DND-41 (cell line): ENCODE results near the gene OR56A4.

ENCODE experiments used
- ATAC-seq: fragments of 200-7000 bp; cut with Tn5 transposase; 3 replicates; pipeline ENCODE4 v1.9.1; 2021; ENCODE audit warnings: low read depth; ENCODE audit not compliant: insufficient read depth
- DNase-seq: peaks from one replicate; pipeline ENCODE4 v3.0.0-alpha.2; 2020
- H2AFZ ChIP-seq: 2 replicates; pipeline ENCODE4 v1.6.0; 2012; ENCODE audit warnings: low read depth, low read length
- H3K27ac ChIP-seq: 2 replicates; pipeline ENCODE4 v1.5.1; 2012; ENCODE audit warnings: low read length, inconsistent platforms
- H3K27me3 ChIP-seq: fragments of 200-600 bp; sonication (generic); 2 replicates; pipeline ENCODE4 v1.6.0; 2012; ENCODE audit warnings: low read length, mild to moderate bottlenecking, inconsistent platforms; ENCODE audit not compliant: insufficient read depth, poor library complexity
- H3K36me3 ChIP-seq: 2 replicates; pipeline ENCODE4 v1.5.1; 2012; ENCODE audit warnings: low read length, inconsistent platforms; ENCODE audit not compliant: insufficient read depth
- H3K4me1 ChIP-seq: 2 replicates; pipeline ENCODE4 v1.5.1; 2012; ENCODE audit warnings: mild to moderate bottlenecking, low read length; ENCODE audit not compliant: insufficient read depth
- H3K4me2 ChIP-seq: 2 replicates; pipeline ENCODE4 v1.6.0; 2012; ENCODE audit warnings: mild to moderate bottlenecking, moderate library complexity, low read length, inconsistent platforms; ENCODE audit not compliant: insufficient read depth
- H3K4me3 ChIP-seq, 2 experiments: fragments of 200-600 bp in 1 of 2; shearing (Covaris generic) in 1 of 2; 2 replicates each; pipeline ENCODE4 v1.5.1; 2012 to 2016; ENCODE audit warnings: inconsistent platforms in 2 of 2, low read length in 2 of 2, mild to moderate bottlenecking in 2 of 2, low read depth in 1 of 2, moderate library complexity in 1 of 2
- H3K79me2 ChIP-seq: 2 replicates; pipeline ENCODE4 v1.6.0; 2012; ENCODE audit warnings: low read length, inconsistent platforms; ENCODE audit not compliant: insufficient read depth
- H3K9ac ChIP-seq: 2 replicates; pipeline ENCODE4 v1.6.0; 2012; ENCODE audit warnings: low read depth, mild to moderate bottlenecking, inconsistent platforms, low read length, moderate library complexity
- H3K9me3 ChIP-seq: 2 replicates; pipeline ENCODE4 v1.5.1; 2012; ENCODE audit warnings: low read length, moderate library complexity, mild to moderate bottlenecking, inconsistent platforms; ENCODE audit not compliant: insufficient read depth, severe bottlenecking
- H4K20me1 ChIP-seq: 2 replicates; pipeline ENCODE4 v1.6.0; 2012; ENCODE audit warnings: low read length; ENCODE audit not compliant: insufficient read depth
- CTCF ChIP-seq: IDR thresholded peaks from 2 replicates; pipeline ENCODE4 v1.5.1; 2012; ENCODE audit warnings: borderline replicate concordance, low read length, moderate library complexity, mild to moderate bottlenecking; ENCODE audit not compliant: poor library complexity, severe bottlenecking; ENCODE audit errors: extremely low read depth
- EZH2 ChIP-seq: IDR thresholded peaks from 3 replicates; pipeline ENCODE4 v1.6.1; 2012; ENCODE audit warnings: borderline replicate concordance, low read depth, mild to moderate bottlenecking, moderate library complexity, low read length, inconsistent platforms; ENCODE audit not compliant: severe bottlenecking

OR56A4 gene

GRCh38 chr11:5994791-5995190 lies 12.0 kb downstream of the OR56A4 start:
- ATAC-seq (no peak), DNase-seq (no peak)
- no peak overlapping the region for H2AFZ ChIP-seq
- H3K9ac ChIP-seq: no peak overlapping the region
- no peaks in the 10 kb centered on the region for H3K4me1 ChIP-seq
- no peak overlapping the region for H3K27ac ChIP-seq
- H3K36me3 ChIP-seq: no peaks in the 10 kb centered on the region
- H3K4me3 ChIP-seq: no peak overlapping the region
- peaks cover 8% of the 10 kb centered on the region for H3K27me3 ChIP-seq
- H3K9me3 ChIP-seq: no peaks in the 10 kb centered on the region
- no peak overlapping the region for H3K4me2 ChIP-seq
- TF ChIP-seq EZH2: no peak
- no peaks in the 10 kb centered on the region for H3K79me2 ChIP-seq
- no peaks in the 10 kb centered on the region for H4K20me1 ChIP-seq

GRCh38 chr11:5992604-5993251 lies 14.0 kb downstream of the OR56A4 start:
- Histone ChIP-seq H3K4me3 (no peak overlapping the region), H3K27ac (no peak overlapping the region), H4K20me1 (no peaks in the 10 kb centered on the region), H3K9ac (no peak overlapping the region), H3K4me2 (no peak overlapping the region), H3K9me3 (no peaks in the 10 kb centered on the region), H3K36me3 (no peaks in the 10 kb centered on the region), H3K79me2 (no peaks in the 10 kb centered on the region), H3K4me1 (no peaks in the 10 kb centered on the region), H2AFZ (no peak overlapping the region), H3K27me3 (peaks cover 8% of the 10 kb centered on the region)
- TF ChIP-seq CTCF (peak; percentile 61), EZH2 (no peak)
- DNase-seq (no peak), ATAC-seq (no peak)

GRCh38 chr11:5992150-5992549 lies 14.6 kb downstream of the OR56A4 start:
- no peak for ATAC-seq
- no peak overlapping the region for H3K4me3 ChIP-seq
- no peak overlapping the region for H3K9ac ChIP-seq
- H3K9me3 ChIP-seq: no peaks in the 10 kb centered on the region
- no peak overlapping the region for H3K4me2 ChIP-seq
- no peak for TF ChIP-seq CTCF
- no peaks in the 10 kb centered on the region for H4K20me1 ChIP-seq
- peaks cover 5% of the 10 kb centered on the region for H3K27me3 ChIP-seq
- H3K4me1 ChIP-seq: no peaks in the 10 kb centered on the region
- DNase-seq: no peak
- no peak overlapping the region for H3K27ac ChIP-seq
- H2AFZ ChIP-seq: no peak overlapping the region
- H3K79me2 ChIP-seq: no peaks in the 10 kb centered on the region
- no peaks in the 10 kb centered on the region for H3K36me3 ChIP-seq

GRCh38 chr11:5989203-5989602 lies 17.5 kb downstream of the OR56A4 start:
- Histone ChIP-seq H3K4me2 (no peak overlapping the region), H3K4me3 (no peak overlapping the region), H3K9me3 (no peaks in the 10 kb centered on the region), H3K36me3 (no peaks in the 10 kb centered on the region), H3K27ac (no peak overlapping the region), H3K27me3 (peaks cover 4% of the 10 kb centered on the region), H2AFZ (no peak overlapping the region), H3K79me2 (no peaks in the 10 kb centered on the region), H3K4me1 (no peaks in the 10 kb centered on the region), H4K20me1 (no peaks in the 10 kb centered on the region), H3K9ac (no peak overlapping the region)
- DNase-seq (no peak), ATAC-seq (no peak)
- TF ChIP-seq EZH2 (no peak), CTCF (no peak)
